Measurements from ENCODE around the gene ADAMTS19. TPM values are rescaled to one million over a fixed set of nuclear protein-coding genes. Genes with fewer than 3 reads are reported as not detected.

The ADAMTS19 gene
- total and polyA plus RNA-seq, 2 of the 8 experiments (the other 6 are each of a cell fraction or from before 2014, with no cell fraction given): 17.3 to 28.8 TPM

GRCh38 chr5:129569295-129569694, 109.2 kb downstream of the ADAMTS19 start:
- Histone ChIP-seq H2AFZ (ENCODE audit: low read length) (no peak overlapping the region), H3K9ac (replicated peaks in 1 of 4; ENCODE audit: extremely low read depth in 1 of 4, low read depth in 3 of 4, low read length in 3 of 4) (no peak overlapping the region), H3K9me3 (ENCODE audit: insufficient read depth in 2 of 2, low read depth in 1 of 2, low read length in 1 of 2) (no peaks in the 10 kb centered on the region), H3K36me3 (ENCODE audit: control insufficient read depth in 2 of 4, insufficient read depth in 4 of 4, low read length in 3 of 4) (peaks cover 0 to 20% (median 3%) of the 10 kb centered on the region in 4 experiments; a peak in 5 of 8 replicates), H2BK20ac (ENCODE audit: low read length) (no peak overlapping the region), H4K5ac (ENCODE audit: insufficient read length, low read depth, low read length) (no peak overlapping the region), H3K4me2 (ENCODE audit: insufficient read depth in 1 of 2, low read depth in 2 of 2, low read length in 2 of 2) (no peak overlapping the region), H4K91ac (replicated peaks; ENCODE audit: insufficient read length, low read length) (no peak overlapping the region), H3K23me2 (ENCODE audit: low read depth, low read length) (no peaks in the 10 kb centered on the region), H4K8ac (ENCODE audit: extremely low read depth, insufficient read depth, low read length) (no peak overlapping the region), H2AK5ac (ENCODE audit: low read depth, low read length) (no peak overlapping the region), H3K27me3 (replicated peaks in 1 of 4; ENCODE audit: control insufficient read depth in 3 of 4, extremely low read depth in 1 of 4, insufficient read depth in 3 of 4, low read length in 3 of 4) (no peaks in the 10 kb centered on the region), H3K79me2 (ENCODE audit: control insufficient read depth in 1 of 2, insufficient read depth in 2 of 2, low read length in 2 of 2) (no peaks in the 10 kb centered on the region), H3K4me3 (ENCODE audit: extremely low read depth in 1 of 4, insufficient read depth in 2 of 4, low read depth in 3 of 4, low read length in 4 of 4) (no peak overlapping the region), H2BK15ac (ENCODE audit: low read length) (no peak overlapping the region), H3K56ac (replicated peaks; ENCODE audit: insufficient read length, low read depth, low read length) (no peak overlapping the region), H3K14ac (ENCODE audit: insufficient read length) (no peak overlapping the region), H3K18ac (ENCODE audit: extremely low read depth, low read length) (no peak overlapping the region), H2BK120ac (replicated peaks; ENCODE audit: low read depth, low read length) (no peak overlapping the region), H3K23ac (ENCODE audit: insufficient read length) (no peak overlapping the region), H3K4me1 (replicated peaks in 1 of 4; ENCODE audit: control insufficient read depth in 3 of 4, insufficient read depth in 4 of 4, low read length in 3 of 4) (no peaks in the 10 kb centered on the region), H2BK5ac (ENCODE audit: low read depth, low read length) (no peak overlapping the region), H3K27ac (ENCODE audit: low read depth, low read length) (no peak overlapping the region), H2BK12ac (ENCODE audit: low read depth, low read length) (no peak overlapping the region), H3K79me1 (ENCODE audit: low read depth, low read length) (no peaks in the 10 kb centered on the region), H3K4ac (replicated peaks; ENCODE audit: insufficient read length, low read depth, low read length) (no peak overlapping the region), H4K20me1 (replicated peaks in 1 of 2; ENCODE audit: control insufficient read depth in 1 of 2, insufficient read depth in 2 of 2, low read length in 2 of 2) (no peaks in the 10 kb centered on the region)
- DNase-seq (ENCODE audit: low read depth in 1 of 2, low spot score in 2 of 2): no peak
- ChIA-PET CTCF (ENCODE audit: partially characterized antibody) (no interaction called here), POLR2A (ENCODE audit: partially characterized antibody) (no interaction called here)
- 100% methylated on average over 1 of the region's 1 CpG; no CpG with 5 or more reads in 1 of the 2 experiments for WGBS, 2 experiments (ENCODE audit: extremely low coverage in 1 of 2, insufficient coverage in 1 of 2, insufficient read length in 1 of 2, insufficient replicate concordance in 2 of 2, low coverage in 1 of 2, low lambda C conversion rate in 2 of 2, missing lambda C conversion rate in 1 of 2)
- no peak for TF ChIP-seq RBBP5 (IDR thresholded peaks at IDR 0.05; ENCODE audit: borderline replicate concordance, low read depth, low read length)
- no peak for TF ChIP-seq USF2 (IDR thresholded peaks at IDR 0.05; ENCODE audit: low read length)
- TF ChIP-seq POU5F1 (IDR thresholded peaks at IDR 0.05; ENCODE audit: low read depth, low read length): no peak
- TF ChIP-seq RNF2 (IDR thresholded peaks at IDR 0.05; ENCODE audit: borderline replicate concordance, low read depth, low read length, missing control alignments, poor library complexity, severe bottlenecking): no peak
- no peak for TF ChIP-seq EZH2 (IDR thresholded peaks at IDR 0.05; ENCODE audit: low read depth, low read length, severe bottlenecking)
- no peak for FAIRE-seq
